Ascending aorta (tissue), 2 donors: ENCODE data around the gene CETP. TPM values are rescaled to one million over a fixed set of nuclear protein-coding genes. Genes with fewer than 3 reads are reported as not detected.

Experiments used
- DNase-seq, 2 donors: peaks; one replicate each; pipeline ENCODE4 v3.0.0-alpha.2; 2019; ENCODE audit warnings: low spot score in 2 of 2
- H3K27ac ChIP-seq, 2 donors: fragments of 200-600 bp; sonication (generic); one replicate each; pipeline ENCODE4 v1.5.1; 2016 to 2017; ENCODE audit warnings: mild to moderate bottlenecking in 1 of 2
- H3K27me3 ChIP-seq: fragments of 200-600 bp; sonication (generic); one replicate; pipeline ENCODE4 v1.5.1; 2017
- H3K36me3 ChIP-seq, 2 donors: fragments of 200-600 bp; sonication (generic); one replicate each; pipeline ENCODE4 v1.5.1; 2016
- H3K4me1 ChIP-seq, 2 donors: fragments of 200-600 bp; sonication (generic); one replicate each; pipeline ENCODE4 v1.5.1; 2016 to 2017; ENCODE audit warnings: mild to moderate bottlenecking in 1 of 2
- H3K4me3 ChIP-seq, 2 donors: fragments of 200-600 bp; sonication (generic); one replicate each; pipeline ENCODE4 v1.5.1; 2016 to 2017; ENCODE audit warnings: mild to moderate bottlenecking in 1 of 2
- H3K9me3 ChIP-seq, 2 donors: fragments of 200-600 bp; sonication (generic); one replicate each; pipeline ENCODE4 v1.5.1; 2016
- CTCF ChIP-seq, 3 experiments: fragments of 200-600 bp in 2 of 3; fragments of 450-650 bp in 1 of 3; sonication (generic) in 2 of 3; IDR thresholded peaks; one replicate each; pipeline ENCODE4 v1.5.1; 2016 to 2019; ENCODE audit warnings: antibody characterized with exemption in 3 of 3, mild to moderate bottlenecking in 1 of 3, moderate library complexity in 1 of 3
- intact Hi-C: fragments of 100-400 bp; cut with DNase I; formaldehyde crosslinking; loops from one replicate; pipeline ENCODE4 v1.15.1; 2023
- total RNA-seq: library from RNA; depleted of rRNA; stranded (reverse); fragments of >200 nt; gene quantifications from one replicate; pipeline ENCODE4 v1.1.0, GENCODE V29; 2016

Gene CETP
- total RNA-seq, 1 donor from 2014 or later: not detected

GRCh38 chr16:56948234-56948633 is 13.5 kb upstream of the CETP start:
- TF ChIP-seq CTCF (IDR thresholded peaks at IDR 0.05): no peak
- no peak for DNase-seq
- Histone ChIP-seq H3K27me3 (no peaks in the 10 kb centered on the region), H3K4me3 (no peak overlapping the region), H3K4me1 (peaks cover 4 to 8% of the 10 kb centered on the region in 2 donors), H3K36me3 (peaks cover 20 to 27% of the 10 kb centered on the region in 2 donors), H3K27ac (no peak overlapping the region), H3K9me3 (no peaks in the 10 kb centered on the region)
- intact Hi-C loops: no loop called here

- peaks cover 2 to 9% of the 10 kb centered on the region in 2 donors for H3K36me3 ChIP-seq
- no peaks in the 10 kb centered on the region for H3K9me3 ChIP-seq
- no peak overlapping the region for H3K27ac ChIP-seq
- H3K27me3 ChIP-seq: no peaks in the 10 kb centered on the region
- TF ChIP-seq CTCF (IDR thresholded peaks at IDR 0.05): no peak
- intact Hi-C loops: loop anchor here (2.0 kb wide), 1 partner anchor 83 kb away; no protein-coding TSS in a partner anchor
- peaks cover 4 to 5% of the 10 kb centered on the region in 2 donors for H3K4me1 ChIP-seq
- DNase-seq: no peak
- H3K4me3 ChIP-seq: no peak overlapping the region
These were observed 11.7 kb upstream of the CETP start for GRCh38 chr16:56950051-56950450.

- H3K27me3 ChIP-seq: no peaks in the 10 kb centered on the region
- H3K27ac ChIP-seq: no peak overlapping the region
- H3K9me3 ChIP-seq: no peaks in the 10 kb centered on the region
- no peak overlapping the region for H3K4me3 ChIP-seq
- H3K4me1 ChIP-seq: peaks cover under 1 to 4% of the 10 kb centered on the region in 2 donors
- DNase-seq: no peak
- H3K36me3 ChIP-seq: peaks cover 0 to 5% of the 10 kb centered on the region in 2 donors
- intact Hi-C loops: loop anchor here (2.0 kb wide), 1 partner anchor 84 kb away; no protein-coding TSS in a partner anchor
- TF ChIP-seq CTCF (IDR thresholded peaks at IDR 0.05): no peak
These were observed 11.3 kb upstream of the CETP start for GRCh38 chr16:56950455-56950854.

GRCh38 chr16:56950881-56951771 is 10.6 kb upstream of the CETP start:
- DNase-seq: no peak

GRCh38 chr16:56953006-56953405 is 8.7 kb upstream of the CETP start:
- no peak for DNase-seq
- no peaks in the 10 kb centered on the region for H3K4me1 ChIP-seq
- H3K27ac ChIP-seq: no peak overlapping the region
- no peak overlapping the region for H3K4me3 ChIP-seq
- no peaks in the 10 kb centered on the region for H3K36me3 ChIP-seq
- no peaks in the 10 kb centered on the region for H3K27me3 ChIP-seq
- TF ChIP-seq CTCF (IDR thresholded peaks at IDR 0.05): no peak
- H3K9me3 ChIP-seq: no peaks in the 10 kb centered on the region
- intact Hi-C loops: no loop called here

More at GRCh38 chr16:56950881-56951771, 10.6 kb upstream of the CETP start:
- no peak overlapping the region for H3K27ac ChIP-seq
- peak; percentile 24 to 47 (median 29) for TF ChIP-seq CTCF (IDR thresholded peaks at IDR 0.05)
- H3K9me3 ChIP-seq: no peaks in the 10 kb centered on the region
- peaks cover 0 to 1% of the 10 kb centered on the region in 2 donors for H3K4me1 ChIP-seq
- intact Hi-C loops: loop anchor here (2.0 kb wide), 1 partner anchor 84 kb away; no protein-coding TSS in a partner anchor
- H3K4me3 ChIP-seq: no peak overlapping the region
- no peaks in the 10 kb centered on the region for H3K27me3 ChIP-seq
- H3K36me3 ChIP-seq: peaks cover 0 to 4% of the 10 kb centered on the region in 2 donors
